A673 (cell line): ENCODE data around the gene CORO2A. TPM values are rescaled to one million over a fixed set of nuclear protein-coding genes. Genes with fewer than 3 reads are reported as not detected.

Experiments used
- BruUV-seq: library from RNA; stranded (reverse); fragments of 400-500 nt; replicated peaks from 2 replicates; lab custom pipeline; 2021; lab: Mats Ljungman, UMichigan
- CTCF ChIA-PET: fragments of 300-600 bp; sonication (Branson Sonifier 250); formaldehyde crosslinking; loops from one replicate; lab custom pipeline; 2022; ENCODE audit warnings: antibody characterized with exemption; lab: Charles Lee
- POLR2A ChIA-PET: fragments of 300-600 bp; sonication (Branson Sonifier 250); formaldehyde crosslinking; loops from one replicate; lab custom pipeline; 2022; ENCODE audit warnings: antibody characterized with exemption; ENCODE audit not compliant: low non-redundant PET; lab: Charles Lee
- DNase-seq: peaks from one replicate; pipeline ENCODE4 v3.0.0-alpha.2; 2015; ENCODE audit warnings: low spot score
- H3K27ac ChIP-seq: fragments of 200-600 bp; sonication (generic); 2 replicates; pipeline ENCODE4 v1.5.1; 2016; ENCODE audit warnings: mixed run types, low read depth, mild to moderate bottlenecking, mixed read lengths, antibody characterized with exemption, low read length; ENCODE audit not compliant: poor library complexity, severe bottlenecking
- H3K27me3 ChIP-seq: fragments of 200-600 bp; sonication (generic); replicated peaks from 2 replicates; pipeline ENCODE4 v1.6.1; 2017; ENCODE audit warnings: mixed run types, low read depth, mild to moderate bottlenecking, mixed read lengths, antibody characterized with exemption, low read length; ENCODE audit not compliant: insufficient read depth, poor library complexity
- H3K36me3 ChIP-seq: fragments of 200-600 bp; sonication (generic); 2 replicates; pipeline ENCODE4 v1.6.1; 2016; ENCODE audit warnings: mixed run types, mild to moderate bottlenecking, mixed read lengths, antibody characterized with exemption, low read length; ENCODE audit not compliant: insufficient read depth, poor library complexity, severe bottlenecking
- H3K4me1 ChIP-seq: fragments of 200-600 bp; sonication (generic); 2 replicates; pipeline ENCODE4 v1.6.1; 2017; ENCODE audit warnings: mixed run types, mild to moderate bottlenecking, mixed read lengths, antibody characterized with exemption, low read length; ENCODE audit not compliant: insufficient read depth, poor library complexity, severe bottlenecking
- H3K4me3 ChIP-seq: fragments of 200-600 bp; sonication (generic); 2 replicates; pipeline ENCODE4 v1.5.1; 2016; ENCODE audit warnings: low read depth, mixed run types, mild to moderate bottlenecking, mixed read lengths, low read length; ENCODE audit not compliant: poor library complexity, severe bottlenecking
- H3K9me3 ChIP-seq: fragments of 200-600 bp; sonication (generic); 2 replicates; pipeline ENCODE4 v1.6.1; 2016; ENCODE audit warnings: mixed run types, low read depth, mild to moderate bottlenecking, mixed read lengths, antibody characterized with exemption, low read length; ENCODE audit not compliant: poor library complexity, severe bottlenecking
- CTCF ChIP-seq: fragments of 300-800, 200-600 bp; sonication (generic); conservative IDR thresholded peaks from 2 replicates; pipeline ENCODE4 v1.5.1; 2017; ENCODE audit warnings: low read depth, mild to moderate bottlenecking, antibody characterized with exemption, low read length, moderate library complexity, mixed read lengths
- EZH2 ChIP-seq: fragments of 200-600 bp; sonication (generic); IDR thresholded peaks from 2 replicates; pipeline ENCODE4 v1.6.1; 2017; ENCODE audit warnings: borderline replicate concordance, low read depth, mild to moderate bottlenecking, mixed read lengths, antibody characterized with exemption, low read length; ENCODE audit not compliant: poor library complexity, severe bottlenecking
- intact Hi-C: fragments of 100-400 bp; cut with micrococcal nuclease; formaldehyde crosslinking; loops from one replicate; pipeline ENCODE4 v1.10.0; 2022; ENCODE audit not compliant: unreplicated experiment
- total RNA-seq: library from RNA; stranded (reverse); gene quantifications from 2 replicates; pipeline ENCODE4 v1.2.3, GENCODE V29; 2021

Gene CORO2A
- total RNA-seq, 1 experiment from 2014 or later = 0.52 TPM

DNA sequence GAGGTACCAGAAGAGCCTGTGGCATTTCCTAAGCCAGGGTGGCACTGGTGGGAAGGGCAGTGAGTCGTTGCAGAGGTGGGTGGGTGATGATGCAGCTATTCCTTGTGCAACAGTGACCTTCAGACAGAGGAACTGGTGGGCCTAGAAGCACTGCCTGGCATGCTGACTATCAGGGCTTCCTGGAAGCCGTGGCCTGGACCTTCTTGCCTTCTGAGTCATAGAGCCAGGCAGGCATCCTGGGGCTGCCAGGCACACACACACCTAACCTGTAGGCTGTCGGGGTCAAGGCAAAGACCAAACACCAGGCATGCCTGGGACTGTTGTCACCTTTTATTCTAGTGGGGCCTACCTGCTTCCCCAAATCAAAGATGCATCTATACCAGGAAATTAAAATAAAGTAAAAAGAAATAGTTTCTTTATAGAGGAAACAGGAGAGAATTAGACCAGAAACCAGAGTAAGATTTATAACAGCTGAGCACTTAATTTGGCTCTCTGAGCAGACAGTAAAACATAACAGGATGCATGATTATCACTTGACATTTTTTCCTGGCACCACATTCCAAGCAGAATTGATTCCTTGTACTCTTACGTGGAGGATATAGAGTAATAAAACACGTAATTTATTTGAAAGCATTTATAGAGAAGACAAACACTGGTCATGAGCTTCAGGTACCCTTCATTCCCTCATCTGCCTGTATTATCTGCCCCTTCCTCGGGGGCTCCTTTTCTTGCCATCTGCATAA lies 110.8 kb downstream of the CORO2A start:
- CTCF ChIA-PET = no interaction called here
- no peak for DNase-seq
- Histone ChIP-seq H3K4me3 (no peak overlapping the region), H3K27me3 (no peaks in the 10 kb centered on the region), H3K27ac (no peak overlapping the region), H3K4me1 (no peaks in the 10 kb centered on the region), H3K9me3 (no peaks in the 10 kb centered on the region), H3K36me3 (peaks cover 10% of the 10 kb centered on the region)
- POLR2A ChIA-PET = no interaction called here
- no TSS peak for BruUV-seq
- intact Hi-C loops = no loop called here
- TF ChIP-seq EZH2 (no peak), CTCF (no peak)

DNA sequence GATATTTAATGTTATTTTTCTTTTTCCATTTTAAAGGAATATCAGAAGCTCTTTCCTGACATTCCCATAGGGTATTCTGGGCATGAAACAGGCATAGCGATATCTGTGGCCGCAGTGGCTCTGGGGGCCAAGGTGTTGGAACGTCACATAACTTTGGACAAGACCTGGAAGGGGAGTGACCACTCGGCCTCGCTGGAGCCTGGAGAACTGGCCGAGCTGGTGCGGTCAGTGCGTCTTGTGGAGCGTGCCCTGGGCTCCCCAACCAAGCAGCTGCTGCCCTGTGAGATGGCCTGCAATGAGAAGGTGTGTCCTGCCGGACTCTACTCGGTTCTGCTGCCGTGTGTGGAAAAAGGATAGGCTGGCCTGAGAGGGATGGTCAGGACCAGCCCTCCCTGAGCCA lies 111.7 kb downstream of the CORO2A start:
- POLR2A ChIA-PET = no interaction called here
- Histone ChIP-seq H3K4me1 (no peaks in the 10 kb centered on the region), H3K27me3 (no peaks in the 10 kb centered on the region), H3K9me3 (no peaks in the 10 kb centered on the region), H3K4me3 (no peak overlapping the region), H3K27ac (no peak overlapping the region), H3K36me3 (peaks cover 10% of the 10 kb centered on the region)
- no peak for TF ChIP-seq EZH2
- TF ChIP-seq CTCF = no peak
- CTCF ChIA-PET = no interaction called here
- DNase-seq = no peak
- BruUV-seq = no TSS peak
- intact Hi-C loops = no loop called here

DNA sequence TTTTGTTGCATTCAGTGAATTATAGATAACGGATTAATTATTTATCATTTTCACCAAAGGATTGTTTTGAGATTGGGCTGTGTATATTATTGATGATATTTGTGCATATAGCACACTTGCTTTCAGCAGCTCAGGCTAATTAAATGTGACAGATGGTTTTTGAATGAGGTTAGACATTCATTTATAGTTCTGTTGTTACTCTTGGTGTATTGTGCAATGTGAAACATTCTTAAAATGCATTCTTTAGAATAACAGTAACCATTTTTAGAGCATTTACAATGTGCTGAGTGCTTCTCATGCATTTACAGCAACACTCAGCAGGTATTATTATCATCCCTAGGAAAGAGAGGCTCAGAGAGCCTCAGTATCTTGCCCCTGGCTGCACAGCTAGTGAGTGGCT lies 112.1 kb downstream of the CORO2A start:
- Histone ChIP-seq H3K36me3 (peaks cover 10% of the 10 kb centered on the region), H3K27ac (no peak overlapping the region), H3K27me3 (no peaks in the 10 kb centered on the region), H3K9me3 (no peaks in the 10 kb centered on the region), H3K4me1 (no peaks in the 10 kb centered on the region), H3K4me3 (no peak overlapping the region)
- POLR2A ChIA-PET = no interaction called here
- BruUV-seq = no TSS peak
- CTCF ChIA-PET = no interaction called here
- no peak for DNase-seq
- intact Hi-C loops = no loop called here
- no peak for TF ChIP-seq CTCF
- TF ChIP-seq EZH2 = no peak
